Mucosa of descending colon (tissue), 3 donors: Measurements from ENCODE around the gene NASP. TPM values are rescaled to one million over a fixed set of nuclear protein-coding genes. Genes with fewer than 3 reads are reported as not detected.
A peak's percentile ranks its signal among the peaks of the same experiment; 100 is the strongest.

ENCODE experiments used
- ATAC-seq: fragments of 200-7000 bp; cut with Tn5 transposase; one replicate; pipeline ENCODE4 v1.9.1; 2020; ENCODE audit warnings: mild to moderate bottlenecking, moderate library complexity
- DNase-seq, 3 donors: peaks; one replicate each; pipeline ENCODE4 v3.0.0-alpha.2; 2020
- H3K36me3 ChIP-seq: fragments of 200-600 bp; one replicate; pipeline ENCODE4 v1.8.0; 2021; ENCODE audit warnings: low read depth, mild to moderate bottlenecking
- H3K4me1 ChIP-seq: fragments of 200-600 bp; one replicate; pipeline ENCODE4 v1.8.0; 2021; ENCODE audit warnings: low read depth, mild to moderate bottlenecking
- H3K4me3 ChIP-seq: fragments of 200-600 bp; one replicate; pipeline ENCODE4 v1.8.0; 2021; ENCODE audit warnings: mild to moderate bottlenecking
- H3K9me3 ChIP-seq: fragments of 200-600 bp; one replicate; pipeline ENCODE4 v1.8.0; 2021; ENCODE audit warnings: mild to moderate bottlenecking
- CTCF ChIP-seq: fragments of 200-600 bp; IDR thresholded peaks from one replicate; pipeline ENCODE4 v1.8.0; 2022; ENCODE audit warnings: antibody characterized with exemption, mild to moderate bottlenecking
- intact Hi-C, 2 donors: fragments of 100-400 bp; cut with DNase I in 1 of 2; cut with micrococcal nuclease in 1 of 2; formaldehyde crosslinking; loops; one replicate each; pipeline versions ENCODE4 v1.11.0 to v1.11.1; 2022; cut with DNase I, micrococcal nuclease
- long read RNA-seq, 2 donors: library from polyadenylated mRNA; unstranded; transcript quantifications; one replicate each; pipeline ENCODE4 v2.0.0, GENCODE V29; 2019 to 2021
- total RNA-seq, 3 donors: library from RNA; stranded (reverse); fragmentation: NEBNext Ultra II Directional in 2 of 3; extraction: Animal tissue kit (Norgen Biotek cat#: 25700) in 2 of 3; gene quantifications; one replicate each; pipeline versions ENCODE4 v1.2.1 to v1.2.4, GENCODE V29; 2021 to 2023
- donor health status: DM: no; HTN: no; CAD: no; lungs with moderate emphysema.
- donor health status: DM: no; HTN: no; CAD: no.
- donor health status: DM: no; HTN: yes; CAD: no.

Gene NASP
- total RNA-seq = 10 to 100 TPM; 51.5 to 69.1 (median 60.1) TPM
- long read RNA-seq, donor 1, transcript NASP-202 (14 exons, 1,538 nt) = major isoform, 11 of 17 reads
- long read RNA-seq, donor 1, partial matches to known transcripts = 1 of 17 reads
- long read RNA-seq, donor 1, other reads (novel, unspliced or antisense) = 1 of 17 reads
- long read RNA-seq, donor 2, transcript NASP-202 (14 exons, 1,538 nt) = major isoform, 10 of 20 reads
- long read RNA-seq, donor 2, partial matches to known transcripts = 2 of 20 reads
- long read RNA-seq, donor 2, other reads (novel, unspliced or antisense) = 5 of 20 reads

- intact Hi-C loops = no loop called here
- no peak for TF ChIP-seq CTCF
- no peaks in the 10 kb centered on the region for H3K9me3 ChIP-seq
- ATAC-seq = peak; percentile 84
- DNase-seq = peak; percentile 93 to 95 (median 94)
- peaks cover 19% of the 10 kb centered on the region for H3K4me1 ChIP-seq
- peak within 1 kb of the TSS; percentile 83 for H3K4me3 ChIP-seq
- no peaks in the 10 kb centered on the region for H3K36me3 ChIP-seq
Measured at GRCh38 chr1:45583666-45584350, at the start of gene NASP. NASP (plus strand) TSS chr1:45584041; CDS start chr1:45584147, 106 bp downstream.

GRCh38 chr1:45535988-45536766 is 47.7 kb upstream of the NASP start:
- DNase-seq = no peak
- Histone ChIP-seq H3K9me3 (no peaks in the 10 kb centered on the region), H3K36me3 (no peaks in the 10 kb centered on the region), H3K4me3 (no peak overlapping the region), H3K4me1 (no peaks in the 10 kb centered on the region)
- TF ChIP-seq CTCF = no peak
- ATAC-seq = no peak
- intact Hi-C loops = no loop called here

GRCh38 chr1:45536886-45537285 is 47.0 kb upstream of the NASP start:
- DNase-seq (no peak), ATAC-seq (no peak)
- TF ChIP-seq CTCF = no peak
- intact Hi-C loops = no loop called here
- Histone ChIP-seq H3K4me3 (no peak overlapping the region), H3K4me1 (no peaks in the 10 kb centered on the region), H3K36me3 (no peaks in the 10 kb centered on the region), H3K9me3 (no peaks in the 10 kb centered on the region)

GRCh38 chr1:45541193-45541592 is 42.6 kb upstream of the NASP start:
- Histone ChIP-seq H3K9me3 (no peaks in the 10 kb centered on the region), H3K4me3 (no peak overlapping the region), H3K36me3 (no peaks in the 10 kb centered on the region), H3K4me1 (no peaks in the 10 kb centered on the region)
- no peak for TF ChIP-seq CTCF
- ATAC-seq (no peak), DNase-seq (no peak)
- intact Hi-C loops = no loop called here

GRCh38 chr1:45542591-45542990 is 41.2 kb upstream of the NASP start:
- peak; percentile 94 for ATAC-seq
- TF ChIP-seq CTCF = no peak
- Histone ChIP-seq H3K4me1 (no peaks in the 10 kb centered on the region), H3K4me3 (no peak overlapping the region), H3K36me3 (no peaks in the 10 kb centered on the region), H3K9me3 (no peaks in the 10 kb centered on the region)
- intact Hi-C loops = no loop called here
- peak in 2 of 3 donors; percentile 44 to 66 for DNase-seq
